Small intestine (tissue), 7 donors: ENCODE results near the gene CAVIN1. TPM values are rescaled to one million over a fixed set of nuclear protein-coding genes. Genes with fewer than 3 reads are reported as not detected.
"Not testable (repeated sequence)": the region's sequence is repeated elsewhere in the genome, so short reads cannot be mapped to it uniquely, and the experiment has no call there.

Experiments used
- DNase-seq, 2 donors: peaks; one replicate each; pipeline versions ENCODE4 v3.0.0 to v3.0.0-alpha.2; 2013
- FAIRE-seq: peaks from 2 replicates; lab custom pipeline; 2012; peaks lifted over from hg19 to GRCh38; lab: Jason Lieb, UNC
- H3K27ac ChIP-seq, 3 donors: one replicate each; pipeline ENCODE4 v1.5.1; 2013; ENCODE audit warnings: low read length in 2 of 3, mild to moderate bottlenecking in 2 of 3, control low read depth in 1 of 3, inconsistent platforms in 1 of 3, low read depth in 1 of 3, moderate library complexity in 1 of 3
- H3K27me3 ChIP-seq, 3 donors: one replicate each; pipeline ENCODE4 v1.6.1; 2013; ENCODE audit warnings: low read length in 3 of 3, inconsistent platforms in 1 of 3; ENCODE audit not compliant: control insufficient read depth in 3 of 3, insufficient read depth in 3 of 3
- H3K36me3 ChIP-seq, 3 donors: one replicate each; pipeline ENCODE4 v1.6.1; 2013; ENCODE audit warnings: low read length in 3 of 3, inconsistent platforms in 1 of 3, low read depth in 1 of 3, mild to moderate bottlenecking in 1 of 3, moderate library complexity in 1 of 3; ENCODE audit not compliant: control insufficient read depth in 3 of 3, insufficient read depth in 2 of 3
- H3K4me1 ChIP-seq, 3 donors: one replicate each; pipeline ENCODE4 v1.6.1; 2013; ENCODE audit warnings: low read length in 2 of 3, inconsistent platforms in 1 of 3, low read depth in 1 of 3, mild to moderate bottlenecking in 1 of 3, moderate library complexity in 1 of 3; ENCODE audit not compliant: control insufficient read depth in 3 of 3, insufficient read depth in 2 of 3
- H3K4me3 ChIP-seq, 3 donors: one replicate each; pipeline ENCODE4 v1.5.1; 2013; ENCODE audit warnings: low read length in 3 of 3, control low read depth in 1 of 3, inconsistent platforms in 1 of 3, low read depth in 1 of 3, mild to moderate bottlenecking in 1 of 3, moderate library complexity in 1 of 3
- H3K9me3 ChIP-seq, 2 donors: one replicate each; pipeline ENCODE4 v1.6.1; 2013; ENCODE audit warnings: low read depth in 1 of 2, low read length in 1 of 2; ENCODE audit not compliant: control insufficient read depth in 2 of 2, insufficient read depth in 1 of 2
- WGBS, 3 donors: extraction: QIAGEN DNeasy Blood & Tissue Kit; methylation state at CpG; one replicate each; pipeline ENCODE4 v1.1.7; 2013; 5-methylcytosine and 5-hydroxymethylcytosine counted together
- polyA plus RNA-seq, 4 donors: library from polyadenylated mRNA; stranded (reverse) in 3 of 4; unstranded in 1 of 4; fragments of 200-250 nt in 3 of 4; fragments of 120-200 nt in 1 of 4; gene quantifications; one replicate each; pipeline versions ENCODE4 v1.2.1 to v1.2.3, GENCODE V29; 2013
- donor health status: healthy with polysubstance abuse.
- donor health status: control.
- donor health status: control.
- donor health status: Bipolar disorder and iron deficiency.
- donor health status: healthy.

The CAVIN1 gene
- polyA plus RNA-seq, 4 donors, result 2.7 to 81.0 (median 16.3) TPM

GRCh38 chr17:42406615-42407288, 16.3 kb downstream of the CAVIN1 start:
- Histone ChIP-seq H3K27ac (peak overlapping the region in 2 of 3 donors; percentile 16 to 22), H3K4me1 (peaks cover 0 to 39% (median 0%) of the 10 kb centered on the region in 3 donors), H3K36me3 (peaks cover 0 to 25% (median 0%) of the 10 kb centered on the region in 3 donors), H3K9me3 (peaks cover 0 to 5% of the 10 kb centered on the region in 2 donors), H3K27me3 (no peaks in the 10 kb centered on the region), H3K4me3 (no peak overlapping the region)
- WGBS, 3 donors, result 59 to 68% (median 65%) methylated on average over 5 of the region's 5 CpGs
- DNase-seq (no peak), FAIRE-seq (no peak)

- no peaks in the 10 kb centered on the region for H3K27me3 ChIP-seq
- peaks cover 0 to 43% (median 0%) of the 10 kb centered on the region in 3 donors for H3K4me1 ChIP-seq
- no peak overlapping the region for H3K4me3 ChIP-seq
- no peak overlapping the region for H3K27ac ChIP-seq
- H3K36me3 ChIP-seq, result peaks cover 0 to 19% (median 0%) of the 10 kb centered on the region in 3 donors
- H3K9me3 ChIP-seq, result peaks cover 0 to 5% of the 10 kb centered on the region in 2 donors
- FAIRE-seq (no peak), DNase-seq (peak; percentile 74 to 83)
- 33 to 36% (median 35%) methylated on average over 26 of the region's 26 CpGs for WGBS, 3 donors
These were observed 17.0 kb downstream of the CAVIN1 start for GRCh38 chr17:42405963-42406495.

GRCh38 chr17:42405076-42405475, 18.0 kb downstream of the CAVIN1 start:
- WGBS, 3 donors, result 91 to 93% (median 91%) methylated on average over 34 to 35 of the region's 35 CpGs
- Histone ChIP-seq H3K27ac (no peak overlapping the region), H3K4me3 (no peak overlapping the region), H3K9me3 (peaks cover 0 to 5% of the 10 kb centered on the region in 2 donors), H3K36me3 (peaks cover 0 to 19% (median 0%) of the 10 kb centered on the region in 3 donors), H3K4me1 (peaks cover 0 to 52% (median 0%) of the 10 kb centered on the region in 3 donors), H3K27me3 (no peaks in the 10 kb centered on the region)
- FAIRE-seq (no peak), DNase-seq (no peak)

GRCh38 chr17:42404326-42405055, 18.6 kb downstream of the CAVIN1 start:
- Histone ChIP-seq H3K9me3 (peaks cover 0 to 5% of the 10 kb centered on the region in 2 donors), H3K27ac (no peak overlapping the region), H3K4me1 (peaks cover 2 to 58% (median 3%) of the 10 kb centered on the region in 3 donors), H3K36me3 (peaks cover 0 to 18% (median 0%) of the 10 kb centered on the region in 3 donors), H3K27me3 (no peaks in the 10 kb centered on the region), H3K4me3 (no peak overlapping the region)
- DNase-seq (no peak), FAIRE-seq (no peak)
- WGBS, 3 donors, result 88 to 90% (median 88%) methylated on average over 54 to 63 of the region's 63 CpGs

GRCh38 chr17:42403150-42403549, 19.9 kb downstream of the CAVIN1 start:
- H3K27ac ChIP-seq, result peak overlapping the region in 2 of 3 donors; percentile 85 to 93

GRCh38 chr17:42402117-42402516, 20.9 kb downstream of the CAVIN1 start:
- FAIRE-seq (no peak), DNase-seq (peak; percentile 92 to 93)
- Histone ChIP-seq H3K9me3 (peaks cover 0 to 5% of the 10 kb centered on the region in 2 donors), H3K36me3 (peaks cover 0 to 17% (median 0%) of the 10 kb centered on the region in 3 donors), H3K27me3 (no peaks in the 10 kb centered on the region), H3K27ac (peak overlapping the region; percentile 63 to 93 (median 87)), H3K4me1 (peaks cover 2 to 68% (median 5%) of the 10 kb centered on the region in 3 donors), H3K4me3 (no peak overlapping the region)
- 19 to 41% (median 28%) methylated on average over 3 of the region's 3 CpGs for WGBS, 3 donors

More at GRCh38 chr17:42403150-42403549, 19.9 kb downstream of the CAVIN1 start:
- Histone ChIP-seq H3K9me3 (peaks cover 0 to 5% of the 10 kb centered on the region in 2 donors), H3K27me3 (no peaks in the 10 kb centered on the region), H3K36me3 (peaks cover 0 to 17% (median 0%) of the 10 kb centered on the region in 3 donors), H3K4me3 (no peak overlapping the region), H3K4me1 (peaks cover 2 to 70% (median 5%) of the 10 kb centered on the region in 3 donors)
- DNase-seq (peak; percentile 44 to 62), FAIRE-seq (no peak)
- WGBS, 3 donors, result 74 to 79% (median 78%) methylated on average over 6 of the region's 6 CpGs

- Histone ChIP-seq H3K27ac (peak overlapping the region in 2 of 3 donors; percentile 71 to 93), H3K4me1 (peaks cover 2 to 63% (median 5%) of the 10 kb centered on the region in 3 donors), H3K36me3 (peaks cover 0 to 17% (median 0%) of the 10 kb centered on the region in 3 donors)
- not testable (repeated sequence) for FAIRE-seq, H3K4me3 ChIP-seq, H3K27me3 ChIP-seq, H3K9me3 ChIP-seq
- WGBS, 3 donors, result 45 to 72% (median 67%) methylated on average over 8 of the region's 8 CpGs
- peak; percentile 49 to 64 for DNase-seq
These were observed 22.1 kb downstream of the CAVIN1 start for GRCh38 chr17:42400844-42401375.
